ENCODE results near the gene RBFOX2. TPM values are rescaled to one million over a fixed set of nuclear protein-coding genes. Genes with fewer than 3 reads are reported as not detected.

The RBFOX2 gene
- total RNA-seq, 2 donors from 2014 or later = 81.8 to 86.0 TPM

GRCh38 chr22:35835998-35836691, 192.5 kb downstream of the RBFOX2 start:
- peak overlapping the region; percentile 70 to 79 for H3K27ac ChIP-seq
- no peaks in the 10 kb centered on the region for H3K36me3 ChIP-seq
- H3K4me3 ChIP-seq = peak overlapping the region in 1 of 2 donors; percentile 42
- H3K9me3 ChIP-seq = no peaks in the 10 kb centered on the region
- peak; percentile 66 for DNase-seq (ENCODE audit: low spot score)
- no peaks in the 10 kb centered on the region for H3K27me3 ChIP-seq
- TF ChIP-seq, protein P1, sequence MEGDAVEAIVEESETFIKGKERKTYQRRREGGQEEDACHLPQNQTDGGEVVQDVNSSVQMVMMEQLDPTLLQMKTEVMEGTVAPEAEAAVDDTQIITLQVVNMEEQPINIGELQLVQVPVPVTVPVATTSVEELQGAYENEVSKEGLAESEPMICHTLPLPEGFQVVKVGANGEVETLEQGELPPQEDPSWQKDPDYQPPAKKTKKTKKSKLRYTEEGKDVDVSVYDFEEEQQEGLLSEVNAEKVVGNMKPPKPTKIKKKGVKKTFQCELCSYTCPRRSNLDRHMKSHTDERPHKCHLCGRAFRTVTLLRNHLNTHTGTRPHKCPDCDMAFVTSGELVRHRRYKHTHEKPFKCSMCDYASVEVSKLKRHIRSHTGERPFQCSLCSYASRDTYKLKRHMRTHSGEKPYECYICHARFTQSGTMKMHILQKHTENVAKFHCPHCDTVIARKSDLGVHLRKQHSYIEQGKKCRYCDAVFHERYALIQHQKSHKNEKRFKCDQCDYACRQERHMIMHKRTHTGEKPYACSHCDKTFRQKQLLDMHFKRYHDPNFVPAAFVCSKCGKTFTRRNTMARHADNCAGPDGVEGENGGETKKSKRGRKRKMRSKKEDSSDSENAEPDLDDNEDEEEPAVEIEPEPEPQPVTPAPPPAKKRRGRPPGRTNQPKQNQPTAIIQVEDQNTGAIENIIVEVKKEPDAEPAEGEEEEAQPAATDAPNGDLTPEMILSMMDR (IDR thresholded peaks at IDR 0.05) = no peak
- peaks cover 0 to 66% of the 10 kb centered on the region in 2 donors for H3K4me1 ChIP-seq

- TF ChIP-seq, protein P1 (IDR thresholded peaks at IDR 0.05) = no peak
- Histone ChIP-seq H3K27ac (peak overlapping the region; percentile 70 to 79), H3K4me3 (peak overlapping the region in 1 of 2 donors; percentile 42), H3K4me1 (peaks cover 0 to 73% of the 10 kb centered on the region in 2 donors), H3K27me3 (no peaks in the 10 kb centered on the region), H3K36me3 (no peaks in the 10 kb centered on the region), H3K9me3 (no peaks in the 10 kb centered on the region)
- DNase-seq (ENCODE audit: low spot score) = no peak
Measured at GRCh38 chr22:35835267-35835997, 193.2 kb downstream of the RBFOX2 start.

GRCh38 chr22:35834061-35834460, 194.6 kb downstream of the RBFOX2 start:
- TF ChIP-seq, protein P1 (IDR thresholded peaks at IDR 0.05) = no peak
- H3K4me3 ChIP-seq = no peak overlapping the region
- no peaks in the 10 kb centered on the region for H3K9me3 ChIP-seq
- H3K27ac ChIP-seq = peak overlapping the region; percentile 70 to 79
- H3K27me3 ChIP-seq = no peaks in the 10 kb centered on the region
- no peak for DNase-seq (ENCODE audit: low spot score)
- no peaks in the 10 kb centered on the region for H3K36me3 ChIP-seq
- H3K4me1 ChIP-seq = peaks cover 0 to 81% of the 10 kb centered on the region in 2 donors

DNA sequence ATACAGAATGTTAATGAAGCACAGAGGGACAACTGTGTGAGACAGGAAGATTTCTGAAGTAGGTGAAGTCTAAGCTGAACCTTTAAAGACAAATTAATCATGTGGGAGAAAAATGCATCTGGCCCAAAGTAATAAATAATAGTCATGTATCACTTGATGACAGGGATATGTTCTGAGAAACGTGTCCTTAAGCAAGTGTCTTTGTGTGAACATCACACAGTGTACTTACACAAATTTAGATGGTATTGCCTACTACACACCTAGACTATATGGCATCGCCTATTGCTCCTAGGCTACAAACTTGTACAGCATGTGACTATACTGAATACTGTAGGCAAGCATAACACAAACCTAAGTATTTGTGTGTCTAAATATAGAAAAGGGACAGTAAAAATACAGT, 198.3 kb downstream of the RBFOX2 start:
- peaks cover 0 to 48% of the 10 kb centered on the region in 2 donors for H3K4me1 ChIP-seq
- H3K27ac ChIP-seq = no peak overlapping the region
- H3K9me3 ChIP-seq = no peaks in the 10 kb centered on the region
- no peak overlapping the region for H3K4me3 ChIP-seq
- DNase-seq (ENCODE audit: low spot score) = no peak
- H3K27me3 ChIP-seq = no peaks in the 10 kb centered on the region
- TF ChIP-seq, protein P1 (IDR thresholded peaks at IDR 0.05) = no peak
- no peaks in the 10 kb centered on the region for H3K36me3 ChIP-seq

- no peaks in the 10 kb centered on the region for H3K36me3 ChIP-seq
- TF ChIP-seq, protein P1 (IDR thresholded peaks at IDR 0.05) = no peak
- DNase-seq (ENCODE audit: low spot score) = no peak
- no peaks in the 10 kb centered on the region for H3K27me3 ChIP-seq
- H3K9me3 ChIP-seq = no peaks in the 10 kb centered on the region
- H3K4me1 ChIP-seq = peaks cover 0 to 16% of the 10 kb centered on the region in 2 donors
- H3K27ac ChIP-seq = no peak overlapping the region
- H3K4me3 ChIP-seq = no peak overlapping the region
Measured at GRCh38 chr22:35824256-35824655, 204.4 kb downstream of the RBFOX2 start.

All from right atrium auricular region (tissue), 2 donors.